Measurements from ENCODE around the gene DNAI2. TPM values are rescaled to one million over a fixed set of nuclear protein-coding genes. Genes with fewer than 3 reads are reported as not detected.

DNAI2 gene
- total and polyA plus RNA-seq, 12 donors = 0.06 to 0.26 (median 0.14) TPM; not detected in 9

DNA sequence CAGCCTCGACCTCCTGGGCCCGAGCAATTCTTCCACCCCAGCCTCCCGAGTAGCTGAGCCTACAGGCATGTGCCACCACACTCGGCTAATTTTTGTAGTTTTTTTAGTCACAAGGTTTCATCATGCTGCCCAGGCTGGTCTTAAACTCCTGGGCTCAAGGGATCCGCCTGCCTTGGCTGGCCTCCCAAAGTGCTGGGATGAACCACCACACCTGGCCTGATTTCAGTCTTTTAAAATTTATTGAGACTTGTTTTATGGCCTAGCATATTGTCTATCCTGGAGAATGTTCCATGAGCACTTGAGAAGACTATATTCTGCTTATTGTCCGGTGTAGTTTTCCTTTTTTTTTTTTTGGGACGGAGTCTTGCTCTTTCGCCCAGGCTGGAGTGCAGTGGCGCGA, 18.5 kb downstream of the DNAI2 start:
- WGBS, 4 donors = 94 to 97% (median 96%) methylated on average over 10 of the region's 10 CpGs
- no peak for DNase-seq

GRCh38 chr17:74295625-74296547, 21.9 kb downstream of the DNAI2 start:
- Histone ChIP-seq H3K4me3 (no peak overlapping the region), H3K4me1 (replicated peaks in 1 of 2) (peaks cover 4 to 24% of the 10 kb centered on the region in 2 donors), H3K9me3 (replicated peaks in 1 of 3) (no peaks in the 10 kb centered on the region), H3K36me3 (replicated peaks in 1 of 2) (no peaks in the 10 kb centered on the region), H3K27ac (peak overlapping the region in 4 of 5 donors; percentile 20 to 84 (median 79)), H3K27me3 (no peaks in the 10 kb centered on the region)
- intact Hi-C loops (cut with DNase I) = loop anchor here in 1 of 2 donors (5.0 kb wide), 1 partner anchor 84 kb away; the partner anchor contains the start of gene TTYH2
- TF ChIP-seq POLR2A (IDR thresholded peaks at IDR 0.05) = peak in 1 of 2 donors; percentile 71
- TF ChIP-seq, protein P1, sequence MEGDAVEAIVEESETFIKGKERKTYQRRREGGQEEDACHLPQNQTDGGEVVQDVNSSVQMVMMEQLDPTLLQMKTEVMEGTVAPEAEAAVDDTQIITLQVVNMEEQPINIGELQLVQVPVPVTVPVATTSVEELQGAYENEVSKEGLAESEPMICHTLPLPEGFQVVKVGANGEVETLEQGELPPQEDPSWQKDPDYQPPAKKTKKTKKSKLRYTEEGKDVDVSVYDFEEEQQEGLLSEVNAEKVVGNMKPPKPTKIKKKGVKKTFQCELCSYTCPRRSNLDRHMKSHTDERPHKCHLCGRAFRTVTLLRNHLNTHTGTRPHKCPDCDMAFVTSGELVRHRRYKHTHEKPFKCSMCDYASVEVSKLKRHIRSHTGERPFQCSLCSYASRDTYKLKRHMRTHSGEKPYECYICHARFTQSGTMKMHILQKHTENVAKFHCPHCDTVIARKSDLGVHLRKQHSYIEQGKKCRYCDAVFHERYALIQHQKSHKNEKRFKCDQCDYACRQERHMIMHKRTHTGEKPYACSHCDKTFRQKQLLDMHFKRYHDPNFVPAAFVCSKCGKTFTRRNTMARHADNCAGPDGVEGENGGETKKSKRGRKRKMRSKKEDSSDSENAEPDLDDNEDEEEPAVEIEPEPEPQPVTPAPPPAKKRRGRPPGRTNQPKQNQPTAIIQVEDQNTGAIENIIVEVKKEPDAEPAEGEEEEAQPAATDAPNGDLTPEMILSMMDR (IDR thresholded peaks at IDR 0.05) = no peak
- WGBS, 4 donors = 52 to 59% (median 56%) methylated on average over 10 of the region's 10 CpGs
- DNase-seq = peak; percentile 36 to 88 (median 73)

More for the DNA sequence above, 18.5 kb downstream of the DNAI2 start:
- intact Hi-C loops (cut with DNase I) = no loop called here
- no peaks in the 10 kb centered on the region for H3K27me3 ChIP-seq
- H3K4me3 ChIP-seq = no peak overlapping the region
- H3K27ac ChIP-seq = no peak overlapping the region
- peaks cover 4 to 15% of the 10 kb centered on the region in 2 donors for H3K4me1 ChIP-seq (replicated peaks in 1 of 2)
- H3K36me3 ChIP-seq (replicated peaks in 1 of 2) = no peaks in the 10 kb centered on the region
- TF ChIP-seq, protein P1 (IDR thresholded peaks at IDR 0.05) = no peak
- TF ChIP-seq POLR2A (IDR thresholded peaks at IDR 0.05) = no peak
- no peaks in the 10 kb centered on the region for H3K9me3 ChIP-seq (replicated peaks in 1 of 3)

DNA sequence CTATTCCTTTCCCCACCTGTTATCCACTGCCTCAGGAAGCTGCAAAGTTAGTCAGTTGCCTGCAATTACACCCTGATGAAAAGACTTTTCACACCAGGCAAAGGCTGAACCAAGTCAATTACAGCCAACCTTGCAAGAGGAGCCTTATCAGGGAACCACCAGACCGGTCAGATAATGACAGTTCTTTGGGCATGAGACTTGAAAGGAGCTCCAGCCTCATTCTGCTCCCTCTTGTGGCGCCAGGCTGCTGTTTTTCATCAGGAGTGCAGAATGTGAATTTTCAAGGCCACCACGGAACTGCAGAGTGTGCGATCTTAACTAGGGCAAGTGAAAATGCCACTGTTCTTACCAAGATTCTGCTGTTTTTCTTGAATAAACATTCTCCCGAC, 22.5 kb downstream of the DNAI2 start:
- intact Hi-C loops (cut with DNase I) = loop anchor here in 1 of 2 donors (5.0 kb wide), 1 partner anchor 84 kb away; the partner anchor contains the start of gene TTYH2
- Histone ChIP-seq H3K27me3 (no peaks in the 10 kb centered on the region), H3K27ac (peak overlapping the region in 4 of 5 donors; percentile 20 to 84 (median 79)), H3K9me3 (replicated peaks in 1 of 3) (no peaks in the 10 kb centered on the region), H3K4me3 (no peak overlapping the region), H3K36me3 (replicated peaks in 1 of 2) (no peaks in the 10 kb centered on the region), H3K4me1 (replicated peaks in 1 of 2) (peaks cover 4 to 24% of the 10 kb centered on the region in 2 donors)
- peak; percentile 68 to 94 (median 86) for DNase-seq
- WGBS, 4 donors = 2 to 10% (median 4%) methylated on average over 4 to 5 of the region's 5 CpGs
- peak in 1 of 2 donors; percentile 29 for TF ChIP-seq POLR2A (IDR thresholded peaks at IDR 0.05)
- TF ChIP-seq, protein P1 (IDR thresholded peaks at IDR 0.05) = peak; percentile 54 to 86 (median 78)

DNA sequence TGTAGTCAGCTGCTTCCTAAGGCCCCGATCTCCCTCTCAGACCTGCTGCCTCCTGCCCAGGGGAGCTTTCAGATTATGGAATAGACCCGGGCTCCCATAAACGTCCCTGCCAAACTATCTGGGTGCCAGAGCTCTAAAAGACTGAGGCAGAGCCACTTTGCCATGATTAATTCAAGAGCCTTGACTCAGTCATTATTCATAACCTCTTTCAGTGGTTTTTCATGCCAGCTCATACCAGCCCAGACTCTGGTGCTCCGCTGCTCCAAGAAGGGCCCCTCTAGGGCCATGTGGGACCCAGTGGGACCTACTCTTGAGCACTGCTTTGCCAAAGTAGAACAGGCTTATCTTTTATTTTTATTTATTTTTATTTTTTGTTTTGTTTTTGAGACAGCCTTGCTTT, 23.9 kb downstream of the DNAI2 start:
- WGBS, 4 donors = 34 to 61% (median 46%) methylated on average over 4 of the region's 4 CpGs
- TF ChIP-seq, protein P1 (IDR thresholded peaks at IDR 0.05) = no peak
- TF ChIP-seq POLR2A (IDR thresholded peaks at IDR 0.05) = peak in 1 of 2 donors; percentile 41
- Histone ChIP-seq H3K9me3 (replicated peaks in 1 of 3) (no peaks in the 10 kb centered on the region), H3K27ac (peak overlapping the region in 3 of 5 donors; percentile 34 to 84 (median 46)), H3K4me3 (no peak overlapping the region), H3K4me1 (replicated peaks in 1 of 2) (peaks cover 4 to 24% of the 10 kb centered on the region in 2 donors), H3K36me3 (replicated peaks in 1 of 2) (no peaks in the 10 kb centered on the region), H3K27me3 (no peaks in the 10 kb centered on the region)
- intact Hi-C loops (cut with DNase I) = loop anchor here in 1 of 2 donors (5.0 kb wide), 1 partner anchor 86 kb away; the partner anchor contains the start of gene TTYH2
- DNase-seq = peak in 3 of 7 donors; percentile 43 to 51 (median 50)
